ENCODE measurements around the gene TP73. TPM values are rescaled to one million over a fixed set of nuclear protein-coding genes. Genes with fewer than 3 reads are reported as not detected.

TP73 gene
- total RNA-seq, 1 experiment from 2014 or later: 1.6 TPM

- Histone ChIP-seq H3K27me3 (ENCODE audit: control insufficient read depth, insufficient read depth, low read length) (no peaks in the 10 kb centered on the region; the same call in 1 of the 2 replicates), H3K4me3 (ENCODE audit: insufficient read depth, low read depth, low read length) (no peak overlapping the region), H3K36me3 (replicated peaks; ENCODE audit: control insufficient read depth, insufficient read depth, low read length) (no peaks in the 10 kb centered on the region; the same call in 1 of the 2 replicates)
- no peak for DNase-seq
These were observed 77.6 kb downstream of the TP73 start for GRCh38 chr1:3729594-3730542.

- Histone ChIP-seq H3K36me3 (replicated peaks; ENCODE audit: control insufficient read depth, insufficient read depth, low read length) (no peaks in the 10 kb centered on the region; the same call in none of the 2 replicates), H3K27me3 (ENCODE audit: control insufficient read depth, insufficient read depth, low read length) (no peaks in the 10 kb centered on the region; the same call in 1 of the 2 replicates)
- no peak for DNase-seq
These were observed 78.4 kb downstream of the TP73 start for GRCh38 chr1:3730543-3731247.

GRCh38 chr1:3731583-3732433 lies 79.5 kb downstream of the TP73 start:
- DNase-seq: peak; percentile 75
- no peaks in the 10 kb centered on the region; the same call in none of the 2 replicates for H3K36me3 ChIP-seq (replicated peaks; ENCODE audit: control insufficient read depth, insufficient read depth, low read length)
- no peak overlapping the region for H3K4me3 ChIP-seq (ENCODE audit: insufficient read depth, low read depth, low read length)
- no peaks in the 10 kb centered on the region; the same call in 1 of the 2 replicates for H3K27me3 ChIP-seq (ENCODE audit: control insufficient read depth, insufficient read depth, low read length)

More at GRCh38 chr1:3730543-3731247, 78.4 kb downstream of the TP73 start:
- no peak overlapping the region for H3K4me3 ChIP-seq (ENCODE audit: insufficient read depth, low read depth, low read length)

- peak overlapping the region; percentile 33; the same call in 1 of the 2 replicates for H3K4me3 ChIP-seq (ENCODE audit: insufficient read depth, low read depth, low read length)
- DNase-seq: peak; percentile 93
- H3K36me3 ChIP-seq (replicated peaks; ENCODE audit: control insufficient read depth, insufficient read depth, low read length): no peaks in the 10 kb centered on the region; the same call in none of the 2 replicates
- H3K27me3 ChIP-seq (ENCODE audit: control insufficient read depth, insufficient read depth, low read length): no peaks in the 10 kb centered on the region; the same call in 1 of the 2 replicates
These were observed 80.2 kb downstream of the TP73 start for GRCh38 chr1:3732434-3733093.

GRCh38 chr1:3733094-3733882 lies 81.0 kb downstream of the TP73 start:
- Histone ChIP-seq H3K27me3 (ENCODE audit: control insufficient read depth, insufficient read depth, low read length) (no peaks in the 10 kb centered on the region; the same call in 1 of the 2 replicates), H3K4me3 (ENCODE audit: insufficient read depth, low read depth, low read length) (peak overlapping the region; percentile 33; the same call in 1 of the 2 replicates), H3K36me3 (replicated peaks; ENCODE audit: control insufficient read depth, insufficient read depth, low read length) (peaks cover 4% of the 10 kb centered on the region)
- no peak for DNase-seq

GRCh38 chr1:3733883-3734589 lies 81.7 kb downstream of the TP73 start:
- peaks cover 8% of the 10 kb centered on the region for H3K36me3 ChIP-seq (replicated peaks; ENCODE audit: control insufficient read depth, insufficient read depth, low read length)
- no peaks in the 10 kb centered on the region; the same call in 1 of the 2 replicates for H3K27me3 ChIP-seq (ENCODE audit: control insufficient read depth, insufficient read depth, low read length)
- peak; percentile 80 for DNase-seq
- no peak overlapping the region for H3K4me3 ChIP-seq (ENCODE audit: insufficient read depth, low read depth, low read length)

- DNase-seq: no peak
- no peak overlapping the region for H3K4me3 ChIP-seq (ENCODE audit: insufficient read depth, low read depth, low read length)
- H3K36me3 ChIP-seq (replicated peaks; ENCODE audit: control insufficient read depth, insufficient read depth, low read length): peaks cover 11% of the 10 kb centered on the region
- no peaks in the 10 kb centered on the region for H3K27me3 ChIP-seq (ENCODE audit: control insufficient read depth, insufficient read depth, low read length)
These were observed 82.3 kb downstream of the TP73 start for GRCh38 chr1:3734602-3735001.

GRCh38 chr1:3735027-3735681 lies 82.8 kb downstream of the TP73 start:
- Histone ChIP-seq H3K4me3 (ENCODE audit: insufficient read depth, low read depth, low read length) (no peak overlapping the region), H3K27me3 (ENCODE audit: control insufficient read depth, insufficient read depth, low read length) (no peaks in the 10 kb centered on the region), H3K36me3 (replicated peaks; ENCODE audit: control insufficient read depth, insufficient read depth, low read length) (peaks cover 14% of the 10 kb centered on the region)
- no peak for DNase-seq

- Histone ChIP-seq H3K4me3 (ENCODE audit: insufficient read depth, low read depth, low read length) (no peak overlapping the region), H3K27me3 (ENCODE audit: control insufficient read depth, insufficient read depth, low read length) (no peaks in the 10 kb centered on the region), H3K36me3 (replicated peaks; ENCODE audit: control insufficient read depth, insufficient read depth, low read length) (peaks cover 15% of the 10 kb centered on the region)
- no peak for DNase-seq
These were observed 83.4 kb downstream of the TP73 start for GRCh38 chr1:3735688-3736087.

- peaks cover 17% of the 10 kb centered on the region for H3K36me3 ChIP-seq (replicated peaks; ENCODE audit: control insufficient read depth, insufficient read depth, low read length)
- no peak overlapping the region for H3K4me3 ChIP-seq (ENCODE audit: insufficient read depth, low read depth, low read length)
- no peak for DNase-seq
- no peaks in the 10 kb centered on the region for H3K27me3 ChIP-seq (ENCODE audit: control insufficient read depth, insufficient read depth, low read length)
These were observed 83.8 kb downstream of the TP73 start for GRCh38 chr1:3736131-3736561.

GRCh38 chr1:3736708-3737107 lies 84.4 kb downstream of the TP73 start:
- H3K4me3 ChIP-seq (ENCODE audit: insufficient read depth, low read depth, low read length): no peak overlapping the region
- H3K27me3 ChIP-seq (ENCODE audit: control insufficient read depth, insufficient read depth, low read length): no peaks in the 10 kb centered on the region
- peaks cover 18% of the 10 kb centered on the region for H3K36me3 ChIP-seq (replicated peaks; ENCODE audit: control insufficient read depth, insufficient read depth, low read length)
- no peak for DNase-seq

- no peak overlapping the region for H3K4me3 ChIP-seq (ENCODE audit: insufficient read depth, low read depth, low read length)
- DNase-seq: no peak
- H3K27me3 ChIP-seq (ENCODE audit: control insufficient read depth, insufficient read depth, low read length): no peaks in the 10 kb centered on the region
- peaks cover 32% of the 10 kb centered on the region for H3K36me3 ChIP-seq (replicated peaks; ENCODE audit: control insufficient read depth, insufficient read depth, low read length)
These were observed 86.6 kb downstream of the TP73 start for GRCh38 chr1:3738943-3739342.
